Spleen (tissue), 11 donors: Measurements from ENCODE around the gene ALG13. TPM values are rescaled to one million over a fixed set of nuclear protein-coding genes. Genes with fewer than 3 reads are reported as not detected.

Source experiments
- DNase-seq: peaks from one replicate; pipeline ENCODE4 v3.0.0-alpha.2; 2020
- H3K27ac ChIP-seq, 8 donors: fragments of 200-600 bp; sonication (generic) in 7 of 8; 1 replicate in 4 of 8; 2 replicates in 4 of 8; pipeline versions ENCODE4 v1.5.0 to v1.8.0; 2016 to 2021; ENCODE audit warnings: inconsistent platforms in 4 of 8, mild to moderate bottlenecking in 4 of 8, moderate library complexity in 1 of 8
- H3K27me3 ChIP-seq, 7 donors: fragments of 200-600 bp; sonication (generic) in 6 of 7; replicated peaks in 1 of 7; 1 replicate in 4 of 7; 2 replicates in 3 of 7; pipeline versions ENCODE4 v1.5.0 to v1.8.0; 2016 to 2021; ENCODE audit warnings: inconsistent platforms in 3 of 7, mild to moderate bottlenecking in 1 of 7
- H3K36me3 ChIP-seq, 6 donors: fragments of 200-600 bp; sonication (generic) in 5 of 6; 1 replicate in 4 of 6; 2 replicates in 2 of 6; pipeline versions ENCODE4 v1.5.0 to v1.8.0; 2016 to 2021; ENCODE audit warnings: inconsistent platforms in 2 of 6
- H3K4me1 ChIP-seq, 6 donors: fragments of 200-600 bp; sonication (generic) in 5 of 6; 1 replicate in 3 of 6; 2 replicates in 3 of 6; pipeline versions ENCODE4 v1.5.0 to v1.8.0; 2016 to 2021; ENCODE audit warnings: inconsistent platforms in 3 of 6
- H3K4me3 ChIP-seq, 8 donors: fragments of 200-600 bp; sonication (generic) in 7 of 8; 1 replicate in 4 of 8; 2 replicates in 4 of 8; pipeline versions ENCODE4 v1.5.0 to v1.8.0; 2016 to 2021; ENCODE audit warnings: inconsistent platforms in 4 of 8, mild to moderate bottlenecking in 4 of 8, moderate library complexity in 2 of 8
- H3K9me3 ChIP-seq, 8 donors: fragments of 200-600 bp; sonication (generic) in 7 of 8; 1 replicate in 4 of 8; 2 replicates in 4 of 8; pipeline versions ENCODE4 v1.5.0 to v1.8.0; 2016 to 2021; ENCODE audit warnings: inconsistent platforms in 4 of 8
- CTCF ChIP-seq, 11 experiments: fragments of 200-600 bp in 7 of 11; fragments of 450-650 bp in 4 of 11; sonication (generic) in 4 of 11; IDR thresholded peaks in 8 of 11; conservative IDR thresholded peaks in 3 of 11; 1 replicate in 7 of 11; 2 replicates in 4 of 11; pipeline versions ENCODE4 v1.4.0 to v1.8.0; 2016 to 2021; ENCODE audit warnings: antibody characterized with exemption in 11 of 11, inconsistent platforms in 4 of 11, mild to moderate bottlenecking in 1 of 11
- POLR2A ChIP-seq, 3 donors: fragments of 450-650 bp; IDR thresholded peaks; one replicate each; pipeline ENCODE4 v1.5.1; 2017; ENCODE audit warnings: antibody characterized with exemption in 3 of 3, mild to moderate bottlenecking in 1 of 3
- POLR2AphosphoS5 ChIP-seq, 3 donors: sonication (generic); formaldehyde crosslinking; IDR thresholded peaks; one replicate each; pipeline ENCODE4 v1.5.1; 2017; ENCODE audit warnings: antibody characterized with exemption in 3 of 3
- WGBS, 5 donors: extraction: QIAGEN DNeasy Blood & Tissue Kit in 3 of 5; methylation state at CpG; one replicate each; pipeline versions ENCODE4 v1.1.5 to v1.1.7; 2013 to 2018; 5-methylcytosine and 5-hydroxymethylcytosine counted together
- intact Hi-C: fragments of 100-400 bp; cut with DNase I; formaldehyde crosslinking; loops from one replicate; pipeline ENCODE4 v1.15.0; 2023; ENCODE audit warnings: low total_unique reads
- polyA plus RNA-seq, 3 donors: library from polyadenylated mRNA; stranded (reverse); fragments of 200-250 nt; gene quantifications; one replicate each; pipeline ENCODE4 v1.2.1, GENCODE V29; 2013
- total RNA-seq, 7 donors: library from RNA; depleted of rRNA in 3 of 7; stranded (reverse); fragments of >200 nt in 3 of 7; fragmentation: NEBNext Ultra II Directional in 4 of 7; extraction: Animal tissue kit (Norgen Biotek cat#: 25700) in 4 of 7; gene quantifications; one replicate each; pipeline versions ENCODE4 v1.1.0 to v1.2.1, GENCODE V29; 2016 to 2021
- donor health status: healthy with polysubstance abuse.
- donor health status: DM: no; HTN: no; CAD: no; lungs with moderate emphysema.
- donor health status: DM: no; HTN: no; CAD: no.
- donor health status: Bipolar disorder and iron deficiency.
- donor health status: healthy.
- donor health status: DM: no; HTN: no; CAD: no.
- donor health status: DM: yes; HTN: yes; CAD: no.

The ALG13 gene
- total and polyA plus RNA-seq, 10 donors: 26.9 to 131 (median 75.9) TPM

- DNase-seq: no peak
- H3K9me3 ChIP-seq: no peaks in the 10 kb centered on the region
- no peak overlapping the region for H3K27ac ChIP-seq
- peaks cover 0 to 94% (median 37%) of the 10 kb centered on the region in 6 donors for H3K36me3 ChIP-seq
- TF ChIP-seq CTCF (IDR thresholded peaks at IDR 0.05 in 8 of 11, conservative IDR thresholded peaks at IDR 0.05 in 3 of 11) (no peak), POLR2A (IDR thresholded peaks at IDR 0.05) (no peak), POLR2AphosphoS5 (IDR thresholded peaks at IDR 0.05) (no peak)
- no peaks in the 10 kb centered on the region for H3K4me1 ChIP-seq
- H3K4me3 ChIP-seq: no peak overlapping the region
- no peaks in the 10 kb centered on the region for H3K27me3 ChIP-seq
- WGBS, 5 donors: 70 to 93% (median 82%) methylated on average over 2 of the region's 2 CpGs
- intact Hi-C loops: no loop called here
These were observed 62.3 kb downstream of the ALG13 start for GRCh38 chrX:111743316-111743715.

- WGBS, 5 donors: 85 to 96% (median 96%) methylated on average over 2 of the region's 2 CpGs
- TF ChIP-seq POLR2AphosphoS5 (IDR thresholded peaks at IDR 0.05) (no peak), CTCF (IDR thresholded peaks at IDR 0.05 in 8 of 11, conservative IDR thresholded peaks at IDR 0.05 in 3 of 11) (no peak), POLR2A (IDR thresholded peaks at IDR 0.05) (no peak)
- DNase-seq: no peak
- Histone ChIP-seq H3K4me3 (no peak overlapping the region), H3K36me3 (peaks cover 0 to 59% (median 23%) of the 10 kb centered on the region in 6 donors), H3K27ac (no peak overlapping the region), H3K9me3 (peaks cover 0 to 12% (median 9%) of the 10 kb centered on the region in 8 donors), H3K4me1 (no peaks in the 10 kb centered on the region), H3K27me3 (no peaks in the 10 kb centered on the region)
- intact Hi-C loops: no loop called here
These were observed 75.5 kb downstream of the ALG13 start for GRCh38 chrX:111756486-111756885.

- Histone ChIP-seq H3K4me1 (no peaks in the 10 kb centered on the region), H3K27ac (no peak overlapping the region), H3K4me3 (no peak overlapping the region), H3K36me3 (peaks cover 0 to 39% (median 12%) of the 10 kb centered on the region in 6 donors), H3K9me3 (no peaks in the 10 kb centered on the region), H3K27me3 (no peaks in the 10 kb centered on the region)
- WGBS, 5 donors: 87 to 96% (median 94%) methylated on average over 2 of the region's 2 CpGs
- no peak for DNase-seq
- intact Hi-C loops: no loop called here
- no peak for TF ChIP-seq POLR2A (IDR thresholded peaks at IDR 0.05)
- TF ChIP-seq POLR2AphosphoS5 (IDR thresholded peaks at IDR 0.05): no peak
- TF ChIP-seq CTCF (IDR thresholded peaks at IDR 0.05 in 8 of 11, conservative IDR thresholded peaks at IDR 0.05 in 3 of 11): no peak
These were observed 78.7 kb downstream of the ALG13 start for GRCh38 chrX:111759686-111760085.

DNA sequence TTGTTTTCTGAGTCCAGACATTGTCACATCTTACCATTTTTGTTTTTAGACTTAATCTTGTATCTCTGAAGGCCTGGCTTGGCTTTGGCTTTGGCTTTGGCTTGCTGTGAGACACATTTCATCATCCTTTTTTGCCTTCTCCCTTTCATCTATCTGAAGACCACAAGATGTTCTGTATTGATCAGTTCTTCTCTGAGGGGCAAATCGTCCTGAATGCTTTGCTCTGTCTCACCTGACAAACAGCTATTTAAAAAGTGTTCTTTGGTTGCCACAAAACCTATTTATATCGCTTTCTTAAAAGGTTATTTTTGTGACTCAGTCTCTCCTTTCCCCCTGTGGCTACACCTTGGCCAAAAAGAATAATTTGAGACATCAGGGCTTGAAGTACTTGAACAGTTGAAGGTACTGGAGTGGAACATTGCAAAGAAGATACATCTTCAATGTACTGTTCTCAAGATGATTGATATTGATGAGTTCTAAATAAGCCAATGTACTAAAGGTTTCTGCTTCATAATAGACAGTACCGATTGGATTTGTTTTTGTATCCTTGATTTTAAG, 80.7 kb downstream of the ALG13 start:
- H3K27ac ChIP-seq: no peak overlapping the region
- H3K36me3 ChIP-seq: peaks cover 0 to 53% (median 24%) of the 10 kb centered on the region in 6 donors
- no peak for DNase-seq
- intact Hi-C loops: no loop called here
- H3K9me3 ChIP-seq: no peaks in the 10 kb centered on the region
- no peaks in the 10 kb centered on the region for H3K27me3 ChIP-seq
- TF ChIP-seq POLR2A (IDR thresholded peaks at IDR 0.05) (no peak), POLR2AphosphoS5 (IDR thresholded peaks at IDR 0.05) (no peak), CTCF (IDR thresholded peaks at IDR 0.05 in 8 of 11, conservative IDR thresholded peaks at IDR 0.05 in 3 of 11) (no peak)
- 61 to 94% (median 87%) methylated on average over 3 of the region's 3 CpGs for whole genome bisulfite sequencing, 5 donors
- H3K4me1 ChIP-seq: no peaks in the 10 kb centered on the region
- no peak overlapping the region for H3K4me3 ChIP-seq
